ENCODE results near the gene HCN4. TPM values are rescaled to one million over a fixed set of nuclear protein-coding genes. Genes with fewer than 3 reads are reported as not detected.

The HCN4 gene
- total and polyA plus RNA-seq, 10 donors = not detected

- Histone ChIP-seq H3K9me3 (no peaks in the 10 kb centered on the region), H3K27me3 (replicated peaks in 1 of 7) (peaks cover 0 to 62% (median 7%) of the 10 kb centered on the region in 7 donors), H3K4me1 (peaks cover 0 to 15% (median 3%) of the 10 kb centered on the region in 6 donors), H3K27ac (no peak overlapping the region), H3K36me3 (no peaks in the 10 kb centered on the region), H3K4me3 (no peak overlapping the region)
- intact Hi-C loops (cut with DNase I; ENCODE audit: low total_unique reads) = no loop called here
- TF ChIP-seq POLR2A (IDR thresholded peaks at IDR 0.05) (no peak), POLR2AphosphoS5 (IDR thresholded peaks at IDR 0.05) (no peak), CTCF (IDR thresholded peaks at IDR 0.05 in 8 of 11, conservative IDR thresholded peaks at IDR 0.05 in 3 of 11) (no peak)
- 72 to 85% (median 79%) methylated on average over 8 of the region's 8 CpGs for WGBS, 5 donors
- DNase-seq = peak; percentile 31
These were observed 49.1 kb downstream of the HCN4 start for GRCh38 chr15:73319460-73320245.

- peak; percentile 67 for DNase-seq
- Histone ChIP-seq H3K9me3 (no peaks in the 10 kb centered on the region), H3K27ac (no peak overlapping the region), H3K36me3 (no peaks in the 10 kb centered on the region), H3K4me1 (peaks cover 0 to 15% (median 3%) of the 10 kb centered on the region in 6 donors), H3K27me3 (replicated peaks in 1 of 7) (peaks cover 0 to 53% (median 6%) of the 10 kb centered on the region in 7 donors), H3K4me3 (no peak overlapping the region)
- WGBS, 5 donors = 16 to 28% (median 18%) methylated on average over 21 to 42 of the region's 42 CpGs
- TF ChIP-seq POLR2AphosphoS5 (IDR thresholded peaks at IDR 0.05) (no peak), POLR2A (IDR thresholded peaks at IDR 0.05) (no peak), CTCF (IDR thresholded peaks at IDR 0.05 in 8 of 11, conservative IDR thresholded peaks at IDR 0.05 in 3 of 11) (no peak)
- intact Hi-C loops (cut with DNase I; ENCODE audit: low total_unique reads) = no loop called here
These were observed 50.1 kb downstream of the HCN4 start for GRCh38 chr15:73318463-73319351.

- 75 to 81% (median 78%) methylated on average over 16 of the region's 16 CpGs for WGBS, 5 donors
- H3K4me3 ChIP-seq = no peak overlapping the region
- intact Hi-C loops (cut with DNase I; ENCODE audit: low total_unique reads) = no loop called here
- no peaks in the 10 kb centered on the region for H3K9me3 ChIP-seq
- peak; percentile 41 for DNase-seq
- H3K27me3 ChIP-seq (replicated peaks in 1 of 7) = peaks cover 0 to 47% (median 6%) of the 10 kb centered on the region in 7 donors
- TF ChIP-seq CTCF (IDR thresholded peaks at IDR 0.05 in 8 of 11, conservative IDR thresholded peaks at IDR 0.05 in 3 of 11) (no peak), POLR2AphosphoS5 (IDR thresholded peaks at IDR 0.05) (no peak), POLR2A (IDR thresholded peaks at IDR 0.05) (no peak)
- peaks cover 0 to 15% (median 3%) of the 10 kb centered on the region in 6 donors for H3K4me1 ChIP-seq
- no peak overlapping the region for H3K27ac ChIP-seq
- no peaks in the 10 kb centered on the region for H3K36me3 ChIP-seq
These were observed 50.9 kb downstream of the HCN4 start for GRCh38 chr15:73317651-73318462.

Measured in spleen (tissue), 11 donors.